ENCODE data around the gene INPP1. TPM values are rescaled to one million over a fixed set of nuclear protein-coding genes. Genes with fewer than 3 reads are reported as not detected.

Gene INPP1
- total RNA-seq, 4 donors from 2014 or later: 10.9 to 12.0 (median 11.9) TPM

DNA sequence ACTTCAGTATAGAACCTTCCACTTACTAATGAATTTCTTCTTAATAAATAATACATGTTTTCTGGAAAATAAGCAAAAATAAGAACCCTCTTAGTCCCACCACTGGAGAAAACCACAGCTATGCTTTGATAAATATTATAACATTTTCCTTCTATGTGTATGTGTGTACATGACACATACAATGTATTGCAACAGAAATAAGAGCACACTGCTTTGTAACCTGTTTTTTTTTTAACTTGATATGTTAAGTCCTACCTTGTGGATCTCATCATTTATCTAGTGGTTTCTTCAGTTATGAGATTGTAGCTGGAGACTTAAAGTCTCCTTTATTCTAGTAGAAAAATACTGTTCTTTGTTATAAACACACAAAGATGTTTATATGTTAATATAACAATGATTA is 17.2 kb downstream of the INPP1 start:
- no peak for DNase-seq (ENCODE audit: low spot score in 2 of 2)
- intact Hi-C loops (cut with DNase I; ENCODE audit: low total_unique reads): no loop called here
- TF ChIP-seq, protein P1, sequence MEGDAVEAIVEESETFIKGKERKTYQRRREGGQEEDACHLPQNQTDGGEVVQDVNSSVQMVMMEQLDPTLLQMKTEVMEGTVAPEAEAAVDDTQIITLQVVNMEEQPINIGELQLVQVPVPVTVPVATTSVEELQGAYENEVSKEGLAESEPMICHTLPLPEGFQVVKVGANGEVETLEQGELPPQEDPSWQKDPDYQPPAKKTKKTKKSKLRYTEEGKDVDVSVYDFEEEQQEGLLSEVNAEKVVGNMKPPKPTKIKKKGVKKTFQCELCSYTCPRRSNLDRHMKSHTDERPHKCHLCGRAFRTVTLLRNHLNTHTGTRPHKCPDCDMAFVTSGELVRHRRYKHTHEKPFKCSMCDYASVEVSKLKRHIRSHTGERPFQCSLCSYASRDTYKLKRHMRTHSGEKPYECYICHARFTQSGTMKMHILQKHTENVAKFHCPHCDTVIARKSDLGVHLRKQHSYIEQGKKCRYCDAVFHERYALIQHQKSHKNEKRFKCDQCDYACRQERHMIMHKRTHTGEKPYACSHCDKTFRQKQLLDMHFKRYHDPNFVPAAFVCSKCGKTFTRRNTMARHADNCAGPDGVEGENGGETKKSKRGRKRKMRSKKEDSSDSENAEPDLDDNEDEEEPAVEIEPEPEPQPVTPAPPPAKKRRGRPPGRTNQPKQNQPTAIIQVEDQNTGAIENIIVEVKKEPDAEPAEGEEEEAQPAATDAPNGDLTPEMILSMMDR (IDR thresholded peaks at IDR 0.05): no peak
- TF ChIP-seq POLR2A (IDR thresholded peaks at IDR 0.05): no peak
- no peak overlapping the region for H3K4me3 ChIP-seq (ENCODE audit: low read depth, poor library complexity, severe bottlenecking)

DNA sequence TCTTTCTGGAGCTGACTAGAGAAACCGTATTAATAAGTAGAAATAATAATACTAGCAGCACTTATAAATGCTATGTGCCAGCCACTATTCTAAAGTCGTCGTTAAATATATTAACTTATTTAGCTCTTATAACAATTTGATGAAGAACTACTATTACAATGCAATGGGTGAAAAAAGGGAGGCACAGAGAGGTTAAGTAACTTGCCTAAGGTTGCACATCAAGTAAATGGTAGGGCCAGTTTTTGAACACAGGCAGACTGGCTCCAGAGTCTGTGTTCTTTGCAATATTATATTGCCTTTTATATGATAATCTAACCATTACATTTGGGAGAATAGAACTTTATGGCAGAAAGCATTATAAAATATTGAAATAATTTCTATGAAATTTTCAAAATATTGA is 17.6 kb downstream of the INPP1 start:
- WGBS, 2 donors: 87 to 89% methylated on average over 3 of the region's 3 CpGs
- no peak for DNase-seq (ENCODE audit: low spot score in 2 of 2)
- H3K4me3 ChIP-seq (ENCODE audit: low read depth, poor library complexity, severe bottlenecking): no peak overlapping the region
- intact Hi-C loops (cut with DNase I; ENCODE audit: low total_unique reads): no loop called here
- TF ChIP-seq POLR2A (IDR thresholded peaks at IDR 0.05): no peak
- TF ChIP-seq, protein P1 (IDR thresholded peaks at IDR 0.05): no peak

DNA sequence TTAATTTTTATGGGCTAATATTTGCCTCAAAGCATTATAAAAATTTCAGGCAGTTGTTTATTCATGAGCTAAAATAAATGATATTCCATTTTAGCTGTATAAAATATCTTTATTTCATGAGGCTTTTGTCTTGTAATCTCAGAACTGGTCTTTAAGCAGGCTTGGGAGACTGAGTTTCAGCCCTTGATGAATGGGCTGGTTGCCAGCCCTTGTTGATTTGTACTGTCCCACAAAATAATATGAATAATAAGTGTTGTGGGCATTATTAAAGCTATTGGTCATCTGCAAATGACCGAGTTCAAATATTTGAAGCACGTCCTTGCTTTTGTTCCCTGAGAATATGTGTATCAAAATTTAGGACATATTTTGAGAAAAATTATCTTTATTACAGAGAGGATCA is 18.2 kb downstream of the INPP1 start:
- intact Hi-C loops (cut with DNase I; ENCODE audit: low total_unique reads): no loop called here
- no peak for DNase-seq (ENCODE audit: low spot score in 2 of 2)
- no peak overlapping the region for H3K4me3 ChIP-seq (ENCODE audit: low read depth, poor library complexity, severe bottlenecking)
- WGBS, 2 donors: 97 to 98% methylated on average over 2 of the region's 2 CpGs
- TF ChIP-seq, protein P1 (IDR thresholded peaks at IDR 0.05): no peak
- no peak for TF ChIP-seq POLR2A (IDR thresholded peaks at IDR 0.05)

DNA sequence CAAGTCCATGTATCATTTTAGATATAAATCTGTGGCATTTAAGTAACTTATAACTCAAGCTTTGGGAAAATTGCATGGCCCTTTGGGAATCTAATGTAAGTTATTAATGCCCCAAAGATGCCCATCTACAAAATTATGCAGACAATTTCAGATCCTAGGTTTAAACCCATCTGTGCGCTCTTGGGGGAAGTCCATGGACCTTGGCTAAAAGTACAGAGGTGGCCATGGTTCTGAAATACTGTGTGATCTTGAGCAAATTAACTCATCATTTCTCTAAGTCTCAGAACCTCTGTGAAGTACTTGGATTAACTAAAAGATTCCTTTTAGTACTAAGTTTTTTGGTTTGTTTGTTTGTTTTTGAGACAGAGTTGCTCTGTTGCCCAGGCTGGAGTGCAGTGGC is 19.5 kb downstream of the INPP1 start:
- WGBS, 2 donors: 94 to 100% methylated on average over 1 of the region's 1 CpG

DNA sequence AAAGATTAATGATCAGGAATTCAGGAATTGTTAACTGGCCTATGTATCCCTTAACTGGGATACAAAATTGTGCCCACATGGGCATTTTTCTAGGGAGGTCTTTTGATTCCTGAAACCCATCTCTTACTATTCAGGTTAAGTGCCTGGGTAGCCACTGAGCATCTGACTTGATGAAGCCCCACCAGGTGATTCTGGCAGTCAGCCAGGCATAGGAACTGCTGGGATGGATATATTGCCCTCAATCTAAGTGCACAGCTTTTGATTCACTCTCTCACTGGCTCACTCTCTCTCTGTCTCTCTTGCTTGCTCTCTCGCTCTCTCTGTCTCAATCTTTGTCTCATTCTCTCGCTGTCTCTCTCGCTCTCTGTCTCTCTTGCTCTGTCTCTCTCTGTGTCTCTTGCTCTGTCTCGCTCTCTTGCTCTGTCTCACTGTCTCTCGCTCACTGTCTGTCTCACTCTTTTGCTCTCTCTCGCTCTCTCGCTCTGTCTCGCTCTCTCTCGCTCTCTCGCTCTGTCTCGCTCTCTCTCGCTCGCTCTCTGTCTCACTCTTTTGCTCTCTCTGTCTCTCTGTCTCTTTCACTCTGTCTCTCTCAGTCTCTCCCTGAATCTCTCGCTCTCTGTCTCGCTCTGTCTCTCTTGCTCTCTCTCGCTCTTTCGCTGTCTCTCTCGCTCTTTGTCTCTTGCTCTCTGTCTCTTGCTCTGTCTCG is 22.3 kb downstream of the INPP1 start:
- 94 to 99% methylated on average over 19 of the region's 19 CpGs for WGBS, 2 donors
- DNase-seq (ENCODE audit: low spot score in 2 of 2): no peak
- intact Hi-C loops (cut with DNase I; ENCODE audit: low total_unique reads): no loop called here
- TF ChIP-seq POLR2A (IDR thresholded peaks at IDR 0.05): no peak
- TF ChIP-seq, protein P1 (IDR thresholded peaks at IDR 0.05): no peak
- no peak overlapping the region for H3K4me3 ChIP-seq (ENCODE audit: low read depth, poor library complexity, severe bottlenecking)

More for the DNA sequence above, 19.5 kb downstream of the INPP1 start:
- intact Hi-C loops (cut with DNase I; ENCODE audit: low total_unique reads): no loop called here
- DNase-seq (ENCODE audit: low spot score in 2 of 2): no peak
- no peak for TF ChIP-seq POLR2A (IDR thresholded peaks at IDR 0.05)
- TF ChIP-seq, protein P1 (IDR thresholded peaks at IDR 0.05): no peak
- no peak overlapping the region for H3K4me3 ChIP-seq (ENCODE audit: low read depth, poor library complexity, severe bottlenecking)

DNA sequence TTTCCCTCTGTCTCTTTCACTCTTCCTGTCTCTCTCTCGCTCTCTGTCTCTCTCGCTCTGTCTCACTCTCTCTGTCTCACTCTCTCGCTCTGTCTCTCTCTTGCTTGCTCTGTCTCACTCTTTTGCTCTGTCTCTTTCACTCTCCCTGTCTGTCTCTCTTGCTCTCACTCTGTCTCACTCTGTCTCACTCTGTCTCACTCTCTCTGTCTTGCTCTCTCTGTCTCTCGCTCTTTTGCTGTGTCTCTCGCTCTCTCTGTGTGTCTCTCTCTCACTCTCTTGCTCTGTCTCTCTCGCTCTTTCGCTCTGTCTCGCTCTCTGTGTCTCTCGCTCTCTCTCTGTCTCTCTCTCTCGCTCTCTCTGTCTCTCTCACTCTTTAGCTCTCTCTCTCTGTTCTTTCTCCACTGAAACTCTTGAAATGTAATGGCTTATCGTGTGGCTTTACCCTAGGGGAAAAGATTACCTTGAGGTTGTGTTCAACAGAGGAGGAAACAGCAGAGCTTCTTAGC is 22.9 kb downstream of the INPP1 start:
- intact Hi-C loops (cut with DNase I; ENCODE audit: low total_unique reads): no loop called here
- H3K4me3 ChIP-seq (ENCODE audit: low read depth, poor library complexity, severe bottlenecking): no peak overlapping the region
- WGBS, 2 donors: 93 to 97% methylated on average over 11 of the region's 11 CpGs
- TF ChIP-seq, protein P1 (IDR thresholded peaks at IDR 0.05): no peak
- no peak for TF ChIP-seq POLR2A (IDR thresholded peaks at IDR 0.05)
- DNase-seq (ENCODE audit: low spot score in 2 of 2): no peak
